Natural killer cell (primary cell): ENCODE measurements around the gene ASPHD1. TPM values are rescaled to one million over a fixed set of nuclear protein-coding genes. Genes with fewer than 3 reads are reported as not detected.

Experiments
- ATAC-seq, 3 donors: fragments of 150-1000 bp in 2 of 3; fragments of 200-7000 bp in 1 of 3; cut with Tn5 transposase; 1 replicate in 1 of 3; 2 replicates in 2 of 3; pipeline ENCODE4 v1.10.0; 2021; ENCODE audit warnings: mild to moderate bottlenecking in 2 of 3, moderate library complexity in 2 of 3
- DNase-seq, 2 donors: peaks; one replicate each; pipeline versions ENCODE4 v3.0.0 to v3.0.0-alpha.2; 2013 to 2021; ENCODE audit warnings: mixed read lengths in 1 of 2
- H3K27ac ChIP-seq: one replicate; pipeline ENCODE4 v1.5.1; 2013; ENCODE audit warnings: mild to moderate bottlenecking, low read length
- H3K27me3 ChIP-seq: one replicate; pipeline ENCODE4 v1.6.1; 2013; ENCODE audit warnings: low read length; ENCODE audit not compliant: control insufficient read depth, insufficient read depth
- H3K36me3 ChIP-seq: one replicate; pipeline ENCODE4 v1.6.1; 2013; ENCODE audit warnings: low read length; ENCODE audit not compliant: control insufficient read depth, insufficient read depth
- H3K4me1 ChIP-seq: one replicate; pipeline ENCODE4 v1.6.1; 2013; ENCODE audit warnings: low read length; ENCODE audit not compliant: control insufficient read depth, insufficient read depth
- H3K4me3 ChIP-seq: one replicate; pipeline ENCODE4 v1.5.1; 2013; ENCODE audit warnings: low read length
- H3K9me3 ChIP-seq: one replicate; pipeline ENCODE4 v1.6.1; 2013; ENCODE audit warnings: low read length; ENCODE audit not compliant: control insufficient read depth, insufficient read depth
- H3K27ac Mint-ChIP-seq, 2 donors: one replicate each; pipeline ENCODE4 v1.8.0; 2022; ENCODE audit warnings: mild to moderate bottlenecking in 2 of 2, mixed read lengths in 2 of 2, moderate library complexity in 1 of 2
- H3K27me3 Mint-ChIP-seq, 2 donors: one replicate each; pipeline ENCODE4 v1.8.0; 2022; ENCODE audit warnings: low read depth in 2 of 2, mixed read lengths in 2 of 2
- H3K36me3 Mint-ChIP-seq: one replicate; pipeline ENCODE4 v1.8.0; 2022; ENCODE audit warnings: mixed read lengths
- H3K4me1 Mint-ChIP-seq, 2 donors: one replicate each; pipeline ENCODE4 v1.8.0; 2022; ENCODE audit warnings: mixed read lengths in 2 of 2
- H3K4me3 Mint-ChIP-seq: one replicate; pipeline ENCODE4 v1.8.0; 2022; ENCODE audit warnings: mild to moderate bottlenecking, moderate library complexity, mixed read lengths
- H3K9me3 Mint-ChIP-seq, 2 donors: one replicate each; pipeline ENCODE4 v1.8.0; 2022; ENCODE audit warnings: mixed read lengths in 2 of 2
- CTCF ChIP-seq: fragments of 200-600 bp; IDR thresholded peaks from one replicate; pipeline ENCODE4 v1.8.0; 2022; ENCODE audit warnings: antibody characterized with exemption
- WGBS: methylation state at CpG from one replicate; pipeline ENCODE4 v1.1.7; 2013; ENCODE audit warnings: missing lambda C conversion rate; ENCODE audit not compliant: insufficient coverage; 5-methylcytosine and 5-hydroxymethylcytosine counted together
- intact Hi-C: fragments of 100-400 bp; cut with micrococcal nuclease; formaldehyde crosslinking; loops from one replicate; pipeline ENCODE4 v1.14.2; 2022
- total RNA-seq, 4 donors: library from RNA; stranded (reverse); fragments of 120-200 nt in 1 of 4; gene quantifications; one replicate each; pipeline versions ENCODE4 v1.2.3 to v1.2.4, GENCODE V29; 2013 to 2022

ASPHD1 gene
- total RNA-seq, 3 donors from 2014 or later (not counting 1 experiment from before 2014, with no cell fraction given) = not detected

- no peaks in the 10 kb centered on the region for H3K36me3 Mint-ChIP-seq
- no peaks in the 10 kb centered on the region for H3K36me3 ChIP-seq
- 87% methylated on average over 2 of the region's 2 CpGs for WGBS
- no peaks in the 10 kb centered on the region for H3K4me1 Mint-ChIP-seq
- DNase-seq (no peak), ATAC-seq (no peak)
- H3K4me3 Mint-ChIP-seq = no peak overlapping the region
- no peaks in the 10 kb centered on the region for H3K9me3 Mint-ChIP-seq
- no peak overlapping the region for H3K27ac ChIP-seq
- H3K27me3 Mint-ChIP-seq = peaks cover 0 to 11% of the 10 kb centered on the region in 2 donors
- no peaks in the 10 kb centered on the region for H3K27me3 ChIP-seq
- intact Hi-C loops = no loop called here
- TF ChIP-seq CTCF = no peak
- H3K9me3 ChIP-seq = no peaks in the 10 kb centered on the region
- H3K4me3 ChIP-seq = no peak overlapping the region
- H3K4me1 ChIP-seq = no peaks in the 10 kb centered on the region
- H3K27ac Mint-ChIP-seq = no peak overlapping the region
Observed at GRCh38 chr16:29947897-29948296, 47.6 kb downstream of the ASPHD1 start.

- Mint-ChIP-seq H3K4me3 (no peak overlapping the region), H3K27me3 (peaks cover 0 to 11% of the 10 kb centered on the region in 2 donors)
- 93% methylated on average over 4 of the region's 4 CpGs for WGBS
Observed at GRCh38 chr16:29950806-29951461, 50.6 kb downstream of the ASPHD1 start.

GRCh38 chr16:29951625-29952365 is 51.5 kb downstream of the ASPHD1 start:
- H3K4me3 ChIP-seq = no peak overlapping the region
- Mint-ChIP-seq H3K9me3 (no peaks in the 10 kb centered on the region), H3K27me3 (peaks cover 0 to 11% of the 10 kb centered on the region in 2 donors), H3K27ac (no peak overlapping the region), H3K36me3 (no peaks in the 10 kb centered on the region), H3K4me1 (no peaks in the 10 kb centered on the region), H3K4me3 (no peak overlapping the region)
- no peaks in the 10 kb centered on the region for H3K36me3 ChIP-seq
- intact Hi-C loops = no loop called here
- H3K27ac ChIP-seq = no peak overlapping the region
- ATAC-seq (no peak), DNase-seq (no peak)
- WGBS = 96% methylated on average over 8 of the region's 8 CpGs
- no peaks in the 10 kb centered on the region for H3K9me3 ChIP-seq
- no peaks in the 10 kb centered on the region for H3K4me1 ChIP-seq
- TF ChIP-seq CTCF = no peak
- no peaks in the 10 kb centered on the region for H3K27me3 ChIP-seq

More at GRCh38 chr16:29950806-29951461, 50.6 kb downstream of the ASPHD1 start:
- Mint-ChIP-seq H3K9me3 (no peaks in the 10 kb centered on the region), H3K4me1 (no peaks in the 10 kb centered on the region), H3K36me3 (no peaks in the 10 kb centered on the region), H3K27ac (no peak overlapping the region)
- Histone ChIP-seq H3K27ac (no peak overlapping the region), H3K9me3 (no peaks in the 10 kb centered on the region), H3K27me3 (no peaks in the 10 kb centered on the region), H3K4me1 (no peaks in the 10 kb centered on the region), H3K4me3 (no peak overlapping the region), H3K36me3 (no peaks in the 10 kb centered on the region)
- no peak for ATAC-seq
- no peak for DNase-seq
- intact Hi-C loops = no loop called here
- TF ChIP-seq CTCF = no peak

Other genes starting within 250 kb of the ASPHD1 start
- gene SPN, start 237.2 kb upstream of the ASPHD1 start, total RNA-seq = 100 to 1,000 TPM; 373 to 439 (median 435) TPM
- 1 to 10 TPM; 2.5 to 6.3 (median 4.7) TPM for gene QPRT, start 221.3 kb upstream of the ASPHD1 start, total RNA-seq
- 100 to 1,000 TPM in 2 of 3 donors, 10 to 100 TPM in 1; 100.0 to 172 (median 146) TPM for gene C16orf54, start 154.5 kb upstream of the ASPHD1 start, total RNA-seq
- not detected for gene ZG16, start 122.2 kb upstream of the ASPHD1 start, total RNA-seq
- 10 to 100 TPM; 73.4 to 96.0 (median 86.5) TPM for gene KIF22, start 109.7 kb upstream of the ASPHD1 start, total RNA-seq
- gene MAZ, start 94.0 kb upstream of the ASPHD1 start, total RNA-seq = 100 to 1,000 TPM; 234 to 265 (median 252) TPM
- 1 to 10 TPM in 1 of 3 donors, under 1 TPM in 2; 0.70 to 1.4 (median 0.91) TPM for gene PRRT2, start 88.3 kb upstream of the ASPHD1 start, total RNA-seq
- 10 to 100 TPM in 2 of 3 donors, 1 to 10 TPM in 1; 8.9 to 16.2 (median 13.4) TPM for gene PAGR1, start 84.3 kb upstream of the ASPHD1 start, total RNA-seq
- 100 to 1,000 TPM; 154 to 168 (median 163) TPM for gene MVP, start 80.0 kb upstream of the ASPHD1 start, total RNA-seq
- 10 to 100 TPM; 42.3 to 66.9 (median 53.0) TPM for gene CDIPT, start 37.3 kb upstream of the ASPHD1 start, total RNA-seq
- gene SEZ6L2, start 938 bp upstream of the ASPHD1 start, total RNA-seq = under 1 TPM in 1 of 3 donors, not detected in 2; 0.14 TPM
- 10 to 100 TPM; 36.1 to 54.0 (median 51.7) TPM for gene KCTD13, start 25.7 kb downstream of the ASPHD1 start, total RNA-seq
- gene TMEM219, start 61.6 kb downstream of the ASPHD1 start, total RNA-seq = 10 to 100 TPM; 50.2 to 69.5 (median 50.8) TPM
- gene TAOK2, start 73.4 kb downstream of the ASPHD1 start, total RNA-seq = 10 to 100 TPM; 35.3 to 42.8 (median 41.5) TPM
- gene HIRIP3, start 95.1 kb downstream of the ASPHD1 start, total RNA-seq = 10 to 100 TPM; 11.1 to 13.4 (median 12.7) TPM
- 100 to 1,000 TPM in 1 of 3 donors, 10 to 100 TPM in 2; 75.0 to 107 (median 99.5) TPM for gene INO80E, start 95.8 kb downstream of the ASPHD1 start, total RNA-seq
- not detected for gene DOC2A, start 110.5 kb downstream of the ASPHD1 start, total RNA-seq
- not detected for gene C16orf92, start 122.7 kb downstream of the ASPHD1 start, total RNA-seq
- 1 to 10 TPM in 2 of 3 donors, under 1 TPM in 1; 0.88 to 2.0 (median 1.7) TPM for gene TLCD3B, start 130.8 kb downstream of the ASPHD1 start, total RNA-seq
- gene ALDOA, start 165.3 kb downstream of the ASPHD1 start, total RNA-seq = 100 to 1,000 TPM; 412 to 544 (median 490) TPM
- 100 to 1,000 TPM; 119 to 132 (median 130) TPM for gene PPP4C, start 175.5 kb downstream of the ASPHD1 start, total RNA-seq
- 1 to 10 TPM in 1 of 3 donors, under 1 TPM in 2; 0.91 to 1.1 (median 0.98) TPM for gene TBX6, start 191.4 kb downstream of the ASPHD1 start, total RNA-seq
- 100 to 1,000 TPM; 148 to 177 (median 160) TPM for gene YPEL3, start 195.7 kb downstream of the ASPHD1 start, total RNA-seq
- 10 to 100 TPM in 1 of 3 donors, 1 to 10 TPM in 2; 5.3 to 14.7 (median 9.1) TPM for gene GDPD3, start 213.0 kb downstream of the ASPHD1 start, total RNA-seq
- 10 to 100 TPM; 45.2 to 55.7 (median 50.9) TPM for gene MAPK3, start 222.7 kb downstream of the ASPHD1 start, total RNA-seq